ENCODE data around the gene ZNF264. TPM values are rescaled to one million over a fixed set of nuclear protein-coding genes. Genes with fewer than 3 reads are reported as not detected.
"Not testable (repeated sequence)": the region's sequence is repeated elsewhere in the genome, so short reads cannot be mapped to it uniquely, and the experiment has no call there.

ZNF264 gene
- total RNA-seq, result 23.0 TPM
- long read RNA-seq, full-length matches to known transcripts, result 2 of 8 reads
- long read RNA-seq, partial matches to known transcripts, result 0 of 8 reads
- long read RNA-seq, other reads (novel, unspliced or antisense), result 6 of 8 reads

DNA sequence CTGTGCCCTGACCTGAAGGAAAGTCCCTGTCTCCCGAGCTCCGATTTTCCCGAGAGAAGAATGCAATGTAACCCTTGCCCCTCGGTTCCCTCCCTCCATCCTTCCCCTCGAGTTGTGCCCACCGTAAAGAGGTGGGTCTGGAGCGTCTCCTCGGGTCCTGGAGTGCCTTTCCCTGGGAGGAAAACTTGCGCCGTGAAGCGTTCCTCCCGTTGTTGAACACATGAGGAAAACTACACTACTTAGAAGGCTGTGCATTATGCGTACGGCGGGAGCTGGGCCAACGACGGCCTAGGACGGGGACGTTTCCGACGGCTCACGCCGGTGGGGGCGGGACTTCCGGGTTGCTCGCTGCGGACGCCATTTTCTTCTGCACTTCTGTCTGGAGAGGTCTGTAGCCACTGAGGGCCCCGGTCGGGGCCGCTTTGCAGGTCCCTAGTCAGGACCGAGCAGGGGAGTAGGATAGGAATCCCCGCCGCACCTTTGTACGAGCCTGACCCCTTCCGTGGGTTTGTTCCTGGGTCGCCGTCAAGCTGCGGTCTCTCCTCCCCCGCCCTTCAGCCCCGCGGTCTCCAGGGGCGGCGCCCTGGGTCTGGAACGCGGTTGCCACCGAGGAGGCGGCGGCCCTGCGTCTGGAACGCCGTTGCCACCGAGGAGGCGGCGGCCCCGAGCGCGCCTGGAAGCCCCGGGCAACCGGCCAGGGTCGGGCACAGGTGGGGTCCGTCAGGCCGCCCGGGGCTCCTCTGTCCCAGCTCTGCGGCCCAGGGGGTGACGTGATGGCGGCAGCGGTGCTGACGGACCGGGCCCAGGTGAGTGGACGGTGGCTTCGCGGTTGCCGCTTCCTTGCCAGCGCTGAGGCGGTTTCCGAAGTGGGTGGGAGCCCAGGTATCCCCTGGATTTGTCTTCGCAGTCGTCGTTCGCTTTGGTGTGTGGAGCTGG is at the start of gene ZNF264:
Gene ZNF264 (plus strand): TSS at position 360 of the 936 bp plus-strand sequence. CDS start 414 bp downstream, at position 774.
- intact Hi-C loops (cut with DNase I), result loop anchor here (1.0 kb wide), 1 partner anchor 89 kb away; the partner anchor contains the start of gene ZNF460
- DNase-seq (ENCODE audit: low spot score), result peak; percentile 94

- no peak for DNase-seq (ENCODE audit: low spot score)
- intact Hi-C loops (cut with DNase I), result no loop called here
Observed at GRCh38 chr19:57141699-57142098, 49.6 kb upstream of the ZNF264 start.

DNA sequence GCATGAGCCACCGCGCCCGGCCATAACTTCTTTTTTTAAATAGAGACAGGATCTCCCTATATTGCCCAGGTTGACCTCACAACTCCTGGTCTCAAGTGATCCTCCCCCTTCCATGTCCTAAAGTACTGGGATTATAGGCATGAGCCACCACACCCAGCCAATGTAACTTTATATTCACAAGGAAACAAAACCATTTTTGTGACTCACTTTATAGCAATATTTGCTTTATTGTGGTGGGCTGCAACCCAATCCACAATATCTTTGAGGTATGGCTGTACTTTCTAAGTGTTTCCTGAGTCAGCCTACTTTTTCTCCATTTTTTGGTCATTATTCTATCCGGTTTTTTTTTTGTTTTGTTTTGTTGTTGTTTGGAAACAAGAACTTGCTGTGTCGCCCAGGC is 38.4 kb upstream of the ZNF264 start:
- intact Hi-C loops (cut with DNase I), result no loop called here

GRCh38 chr19:57161985-57162539 is 29.2 kb upstream of the ZNF264 start:
- DNase-seq (ENCODE audit: low spot score), result no peak

More for the DNA sequence above, 38.4 kb upstream of the ZNF264 start:
- DNase-seq (ENCODE audit: low spot score), result no peak

GRCh38 chr19:57165846-57166245 is 25.5 kb upstream of the ZNF264 start:
- intact Hi-C loops (cut with DNase I), result no loop called here
- DNase-seq (ENCODE audit: low spot score), result no peak

More at GRCh38 chr19:57161985-57162539, 29.2 kb upstream of the ZNF264 start:
- intact Hi-C loops (cut with DNase I), result no loop called here

GRCh38 chr19:57167385-57167784 is 23.9 kb upstream of the ZNF264 start, which contains the start of gene DUXA:
Gene DUXA, minus strand, starts transcription at chr19:57167485. Its CDS starts 42 bp downstream, at chr19:57167443.
- intact Hi-C loops (cut with DNase I), result no loop called here
- no peak for DNase-seq (ENCODE audit: low spot score)

DNA sequence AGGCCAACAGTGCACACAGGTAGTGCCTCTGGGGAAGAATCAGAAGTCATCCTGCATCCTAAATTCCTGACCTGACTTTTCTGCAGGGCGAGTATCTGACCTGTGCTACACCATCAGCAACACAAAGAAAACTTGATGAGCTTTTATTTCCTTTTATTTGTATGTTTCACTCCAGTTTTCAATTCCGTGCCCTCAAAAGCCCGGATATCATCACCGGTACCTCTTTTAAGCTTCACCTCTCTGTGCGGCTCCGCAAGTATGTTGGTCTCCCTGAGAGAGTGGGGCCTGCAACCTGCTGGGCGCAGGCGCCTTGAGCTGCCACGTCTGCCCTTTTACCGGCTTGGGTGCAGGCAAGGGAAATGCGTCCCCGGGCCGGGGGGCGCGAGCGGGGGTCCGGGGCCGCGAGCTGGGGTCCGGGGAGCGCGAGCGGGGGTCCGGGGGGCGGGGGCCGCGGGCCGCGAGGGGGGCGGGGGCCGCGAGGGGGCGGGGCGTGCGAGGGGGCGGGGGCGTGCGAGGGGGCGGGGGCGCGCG is 19.7 kb upstream of the ZNF264 start:
- DNase-seq (ENCODE audit: low spot score), result no peak
- intact Hi-C loops (cut with DNase I), result no loop called here

- DNase-seq (ENCODE audit: low spot score), result no peak
- intact Hi-C loops (cut with DNase I), result no loop called here
Observed at GRCh38 chr19:57190301-57190700, 999 bp upstream of the ZNF264 start.

GRCh38 chr19:57192077-57192420 is 749 bp downstream of the ZNF264 start:
- DNase-seq (ENCODE audit: low spot score), result no peak
- intact Hi-C loops (cut with DNase I), result no loop called here

- intact Hi-C loops (cut with DNase I), result no loop called here
Observed at GRCh38 chr19:57192993-57193392, 1.7 kb downstream of the ZNF264 start.

DNA sequence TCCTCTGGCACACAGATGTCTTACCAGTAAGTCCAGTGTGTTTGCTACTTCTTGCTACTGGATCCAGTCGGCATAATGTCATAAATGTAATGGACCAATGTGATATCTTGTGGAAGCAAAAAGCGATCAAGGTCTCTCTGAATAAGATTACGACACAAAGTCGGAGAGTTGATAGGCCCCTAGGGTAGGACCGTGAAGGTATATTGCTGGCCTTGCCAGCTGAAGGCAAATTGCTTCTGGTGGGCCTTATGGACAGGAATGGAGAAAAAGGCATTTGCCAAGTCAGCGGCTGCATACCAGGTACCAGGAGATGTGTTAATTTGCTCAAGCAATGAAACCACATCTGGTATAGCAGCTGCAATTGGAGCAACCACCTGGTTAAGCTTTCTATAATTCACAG is 6.6 kb downstream of the ZNF264 start:
- intact Hi-C loops (cut with DNase I); DNase-seq (ENCODE audit: low spot score): not testable (repeated sequence)

More at GRCh38 chr19:57192993-57193392, 1.7 kb downstream of the ZNF264 start:
- DNase-seq (ENCODE audit: low spot score), result no peak

DNA sequence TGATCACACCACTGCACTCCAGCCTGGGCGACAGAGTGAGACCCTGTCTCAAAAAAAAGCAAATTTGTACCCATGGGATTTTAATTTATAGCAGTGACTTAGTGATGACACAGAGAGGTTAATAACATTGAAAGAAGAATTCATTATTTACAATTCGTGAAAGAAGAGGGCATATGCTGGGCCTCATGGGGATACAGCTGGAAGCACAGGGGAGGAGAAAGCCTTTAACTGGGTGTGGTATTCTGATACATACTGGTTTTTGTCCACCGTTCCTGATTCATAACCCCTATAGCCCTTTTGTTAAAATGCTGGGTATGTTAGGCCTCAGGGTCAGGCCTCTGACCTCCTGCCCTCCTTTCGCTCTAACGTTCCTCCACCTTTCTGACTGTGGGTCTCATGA is 10.9 kb downstream of the ZNF264 start:
- intact Hi-C loops (cut with DNase I), result no loop called here
- no peak for DNase-seq (ENCODE audit: low spot score)

DNA sequence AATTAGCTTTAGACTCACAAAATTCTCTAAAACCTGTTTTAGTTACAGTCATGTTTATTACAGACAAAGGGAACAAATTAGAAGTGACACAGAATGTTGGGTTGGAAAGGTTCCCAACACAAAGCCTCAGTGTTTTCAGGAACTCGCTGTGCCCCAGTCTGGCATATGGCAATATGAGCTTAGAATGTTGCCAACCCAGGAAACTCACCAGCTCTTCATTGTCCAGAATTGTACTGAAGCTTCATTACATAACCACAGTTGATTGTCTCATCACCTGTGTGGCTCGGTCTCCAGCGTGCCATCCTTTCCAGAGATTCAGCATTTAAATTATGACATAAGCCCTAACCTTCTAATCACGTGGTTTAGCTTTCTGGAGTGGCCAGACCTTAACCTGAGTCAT is 19.1 kb downstream of the ZNF264 start:
- no peak for DNase-seq (ENCODE audit: low spot score)
- intact Hi-C loops (cut with DNase I), result no loop called here

GRCh38 chr19:57212109-57212508 is 20.8 kb downstream of the ZNF264 start:
- intact Hi-C loops (cut with DNase I), result no loop called here
- no peak for DNase-seq (ENCODE audit: low spot score)

DNA sequence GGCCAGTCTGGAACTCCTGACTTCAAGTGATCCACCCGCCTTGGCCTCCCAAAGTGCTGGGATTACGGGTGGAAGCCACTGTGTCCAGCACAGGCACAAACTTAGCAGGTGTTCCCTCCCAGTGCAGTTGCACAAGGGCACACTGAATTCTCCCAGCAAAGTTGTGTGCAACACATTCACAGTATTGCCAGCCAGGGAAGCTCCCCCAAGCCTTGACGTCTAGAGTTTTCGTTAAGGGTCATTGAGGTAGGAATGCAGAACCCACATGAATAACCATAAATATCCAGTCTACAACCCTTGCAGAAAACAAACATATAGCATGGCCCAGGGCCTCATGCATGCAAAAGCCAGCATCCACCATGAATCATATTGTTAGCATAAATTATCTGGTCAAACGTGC is 36.2 kb downstream of the ZNF264 start:
- intact Hi-C loops (cut with DNase I), result no loop called here

DNA sequence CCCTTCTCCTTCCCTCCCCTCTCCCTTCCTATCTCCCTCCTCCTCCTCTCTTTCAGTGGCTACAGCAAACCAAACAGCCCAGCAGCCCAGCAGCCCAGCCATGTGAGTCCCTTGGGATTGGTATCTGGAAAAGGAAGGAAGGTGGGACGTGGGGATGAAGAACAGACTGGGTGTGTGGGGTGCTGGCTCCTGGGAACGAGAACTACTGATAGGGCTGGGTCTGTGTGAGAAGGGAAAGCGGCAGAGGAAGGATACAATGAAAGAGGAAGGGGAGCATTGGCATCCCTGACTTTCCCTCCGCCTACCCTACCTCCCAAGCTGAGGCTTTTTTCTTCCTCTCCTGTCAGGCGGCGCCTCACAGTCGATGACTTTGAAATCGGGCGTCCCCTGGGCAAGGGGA is 40.4 kb downstream of the ZNF264 start:
- intact Hi-C loops (cut with DNase I), result no loop called here
- DNase-seq (ENCODE audit: low spot score), result no peak

More for the DNA sequence above, 36.2 kb downstream of the ZNF264 start:
- DNase-seq (ENCODE audit: low spot score), result no peak

- DNase-seq (ENCODE audit: low spot score), result no peak
- intact Hi-C loops (cut with DNase I), result no loop called here
Observed at GRCh38 chr19:57233207-57233606, 41.9 kb downstream of the ZNF264 start.

DNA sequence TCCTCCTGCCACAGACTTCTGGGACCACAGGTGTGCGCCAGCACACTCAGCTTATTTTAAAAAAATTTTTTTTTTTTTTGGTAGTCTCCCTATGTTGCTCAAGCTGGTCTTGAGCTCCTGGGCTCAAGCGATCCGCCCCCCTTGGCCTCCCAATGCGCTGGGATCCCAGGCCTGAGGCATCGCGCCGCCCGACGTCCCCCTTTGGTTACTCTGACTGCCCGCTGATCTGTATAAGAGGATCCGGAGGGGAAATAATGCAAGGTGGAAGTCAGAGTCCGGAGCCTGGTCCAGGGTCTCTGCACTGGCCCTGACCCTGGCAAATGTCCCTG is 48.6 kb downstream of the ZNF264 start:
- no peak for DNase-seq (ENCODE audit: low spot score)
- intact Hi-C loops (cut with DNase I), result loop anchor here (2.0 kb wide), 1 partner anchor 41 kb away; the partner anchor contains the start of gene ZNF460

DNA sequence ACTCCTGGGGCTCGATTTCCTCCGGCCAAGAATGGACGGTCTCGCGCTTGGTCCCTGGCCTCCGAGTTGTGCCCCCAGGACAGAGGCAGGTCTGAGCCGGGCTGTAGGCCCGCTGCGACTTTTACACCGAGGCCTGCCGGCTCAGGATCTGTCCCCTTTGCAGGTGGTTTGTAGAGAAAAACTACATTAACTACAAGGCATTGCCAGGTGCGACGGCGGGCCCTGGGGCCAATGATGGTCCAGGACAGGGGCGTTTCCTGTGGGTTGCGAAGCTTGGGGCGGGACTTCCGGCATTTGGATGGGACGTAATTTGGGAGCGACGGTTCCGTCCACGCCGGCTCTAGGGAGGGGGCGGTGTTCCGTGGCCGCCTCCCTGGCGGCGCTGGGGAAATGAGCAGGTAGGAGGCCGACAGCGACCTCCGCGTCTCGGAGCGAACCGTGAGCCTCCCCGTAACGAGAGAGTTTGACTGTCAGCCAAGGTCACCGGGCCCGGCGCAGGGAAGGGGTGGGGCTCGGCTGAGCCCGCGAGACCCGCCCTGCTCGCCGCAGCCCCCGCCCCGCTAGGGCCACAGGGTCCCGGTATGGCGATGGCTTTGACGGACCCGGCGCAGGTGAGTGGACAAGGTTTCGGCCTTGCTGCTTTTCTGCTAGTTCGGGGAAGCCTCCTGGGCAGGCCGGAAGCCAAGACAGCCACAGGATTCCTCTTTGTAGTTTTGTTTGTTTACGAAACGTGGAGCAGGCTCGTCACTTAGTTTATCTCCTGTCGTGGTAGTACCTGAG is 49.2 kb downstream of the ZNF264 start, which contains the start of gene ZNF805:
Gene ZNF805 (plus strand): TSS at position 322 of the 780 bp plus-strand sequence. CDS start 260 bp downstream, at position 582.
- DNase-seq (ENCODE audit: low spot score), result peak; percentile 97
- intact Hi-C loops (cut with DNase I), result loop anchor here (2.0 kb wide), 1 partner anchor 40 kb away; the partner anchor contains the start of gene ZNF460

Measured in cardiac septum (tissue), 1 donor.